Liver (tissue), 9 donors: ENCODE results near the gene CX3CR1. TPM values are rescaled to one million over a fixed set of nuclear protein-coding genes. Genes with fewer than 3 reads are reported as not detected.

Experiments used
- DNase-seq: peaks from one replicate; pipeline ENCODE4 v3.0.0-alpha.2; 2017; ENCODE audit warnings: low spot score
- H3K27ac ChIP-seq, 2 donors: one replicate each; pipeline ENCODE4 v1.7.0; 2013; ENCODE audit warnings: inconsistent platforms in 2 of 2, low read length in 2 of 2, control low read depth in 1 of 2, low read depth in 1 of 2, mild to moderate bottlenecking in 1 of 2
- H3K27me3 ChIP-seq, 4 donors: one replicate each; pipeline versions ENCODE4 v1.6.1 to v1.7.0; 2013; ENCODE audit warnings: low read length in 3 of 4, inconsistent platforms in 1 of 4, mild to moderate bottlenecking in 1 of 4, moderate library complexity in 1 of 4; ENCODE audit not compliant: control insufficient read depth in 4 of 4, insufficient read depth in 4 of 4
- H3K36me3 ChIP-seq, 4 donors: one replicate each; pipeline versions ENCODE4 v1.6.1 to v1.7.0; 2013; ENCODE audit warnings: low read length in 3 of 4, mild to moderate bottlenecking in 3 of 4, low read depth in 1 of 4, moderate library complexity in 1 of 4; ENCODE audit not compliant: control insufficient read depth in 4 of 4, insufficient read depth in 3 of 4
- H3K4me1 ChIP-seq, 4 donors: one replicate each; pipeline versions ENCODE4 v1.6.1 to v1.7.0; 2013; ENCODE audit warnings: low read length in 3 of 4, mild to moderate bottlenecking in 3 of 4, moderate library complexity in 1 of 4; ENCODE audit not compliant: control insufficient read depth in 4 of 4, insufficient read depth in 4 of 4
- H3K4me3 ChIP-seq, 3 donors: one replicate each; pipeline versions ENCODE4 v1.6.1 to v1.7.0; 2013; ENCODE audit warnings: low read length in 3 of 3, control low read depth in 1 of 3, low read depth in 1 of 3, mild to moderate bottlenecking in 1 of 3
- H3K9ac ChIP-seq, 2 donors: one replicate each; pipeline ENCODE4 v1.7.0; 2013; ENCODE audit warnings: low read length in 2 of 2, mild to moderate bottlenecking in 2 of 2, moderate library complexity in 2 of 2, control low read depth in 1 of 2, low read depth in 1 of 2
- H3K9me3 ChIP-seq, 4 donors: one replicate each; pipeline versions ENCODE4 v1.6.1 to v1.7.0; 2013; ENCODE audit warnings: low read length in 3 of 4; ENCODE audit not compliant: control insufficient read depth in 4 of 4
- EGR1 ChIP-seq, 2 donors: IDR thresholded peaks; 2 replicates each; pipeline ENCODE4 v1.6.1; 2016 to 2018; ENCODE audit warnings: antibody characterized with exemption in 2 of 2, low read depth in 2 of 2
- FOXA1 ChIP-seq: IDR thresholded peaks from 2 replicates; pipeline ENCODE4 v1.6.1; 2016; ENCODE audit warnings: antibody characterized with exemption
- FOXA2 ChIP-seq: IDR thresholded peaks from 2 replicates; pipeline ENCODE4 v1.6.1; 2016; ENCODE audit warnings: antibody characterized with exemption
- GABPA ChIP-seq, 2 donors: IDR thresholded peaks in 1 of 2; conservative IDR thresholded peaks in 1 of 2; 2 replicates each; pipeline ENCODE4 v1.6.1; 2016; ENCODE audit warnings: antibody characterized with exemption in 2 of 2, mild to moderate bottlenecking in 1 of 2, moderate library complexity in 1 of 2
- HNF4A ChIP-seq, 2 donors: conservative IDR thresholded peaks; 2 replicates each; pipeline ENCODE4 v1.6.1; 2016; ENCODE audit warnings: antibody characterized with exemption in 2 of 2, mild to moderate bottlenecking in 2 of 2
- HNF4G ChIP-seq: IDR thresholded peaks from 2 replicates; pipeline ENCODE4 v1.6.1; 2016; ENCODE audit warnings: antibody characterized with exemption
- JUND ChIP-seq, 2 donors: IDR thresholded peaks; 2 replicates each; pipeline ENCODE4 v1.6.1; 2016; ENCODE audit warnings: antibody characterized with exemption in 2 of 2
- NR2F2 ChIP-seq: IDR thresholded peaks from 2 replicates; pipeline ENCODE4 v1.6.1; 2016; ENCODE audit warnings: antibody characterized with exemption
- RAD21 ChIP-seq, 2 donors: IDR thresholded peaks; 2 replicates each; pipeline ENCODE4 v1.6.1; 2016; ENCODE audit warnings: antibody characterized with exemption in 2 of 2, mild to moderate bottlenecking in 2 of 2
- REST ChIP-seq: IDR thresholded peaks from 2 replicates; pipeline ENCODE4 v1.6.1; 2016; ENCODE audit warnings: antibody characterized with exemption, mild to moderate bottlenecking
- RXRA ChIP-seq, 2 donors: IDR thresholded peaks; 2 replicates each; pipeline ENCODE4 v1.6.1; 2017 to 2018; ENCODE audit warnings: antibody characterized with exemption in 2 of 2, mild to moderate bottlenecking in 1 of 2
- SP1 ChIP-seq: IDR thresholded peaks from 2 replicates; pipeline ENCODE4 v1.6.1; 2018; ENCODE audit warnings: antibody characterized with exemption, mild to moderate bottlenecking
- TAF1 ChIP-seq: conservative IDR thresholded peaks from 2 replicates; pipeline ENCODE4 v1.6.1; 2016; ENCODE audit warnings: antibody characterized with exemption, mild to moderate bottlenecking
- YY1 ChIP-seq: IDR thresholded peaks from 2 replicates; pipeline ENCODE4 v1.6.1; 2016; ENCODE audit warnings: antibody characterized with exemption, mild to moderate bottlenecking
- ZBTB33 ChIP-seq: IDR thresholded peaks from 2 replicates; pipeline ENCODE4 v1.6.1; 2016; ENCODE audit warnings: antibody characterized with exemption
- WGBS: extraction: QIAGEN DNeasy Blood & Tissue Kit; methylation state at CpG from one replicate; pipeline ENCODE4 v1.1.7; 2013; 5-methylcytosine and 5-hydroxymethylcytosine counted together
- polyA plus RNA-seq, 2 donors: library from polyadenylated mRNA; stranded (reverse) in 1 of 2; unstranded in 1 of 2; fragments of 200-250 nt in 1 of 2; fragments of >200 nt in 1 of 2; fragmentation: Nextera tagmentation in 1 of 2; extraction: Ambion mirVana in 1 of 2; gene quantifications; one replicate each; pipeline versions ENCODE4 v1.2.1 to v1.2.3, GENCODE V29; 2013 to 2015
- total RNA-seq, 2 donors: library from RNA; depleted of rRNA; stranded (reverse); fragments of >200 nt; gene quantifications; one replicate each; pipeline ENCODE4 v1.2.3, GENCODE V29; 2014
- TF ChIP-seq, protein P1 (sequence below): fragments of 150-350 bp; IDR thresholded peaks from 2 replicates; pipeline ENCODE4 v1.5.1; 2017; ENCODE audit warnings: improper control_type of control experiment, low read depth, low read length; ENCODE audit not compliant: missing input control
- TF ChIP-seq, protein P2 (sequence below): IDR thresholded peaks from 2 replicates; pipeline ENCODE4 v1.6.1; 2016; ENCODE audit warnings: antibody characterized with exemption
- TF ChIP-seq, protein P3 (sequence below): IDR thresholded peaks from 2 replicates; pipeline ENCODE4 v1.6.1; 2016; ENCODE audit warnings: antibody characterized with exemption
- donor health status: healthy.
- donor health status: healthy.
- donor health status: healthy.
- donor health status: healthy.
- donor health status: healthy.

Gene CX3CR1
- total and polyA plus RNA-seq, 4 donors, result 0.33 to 1.9 (median 0.55) TPM

DNA sequence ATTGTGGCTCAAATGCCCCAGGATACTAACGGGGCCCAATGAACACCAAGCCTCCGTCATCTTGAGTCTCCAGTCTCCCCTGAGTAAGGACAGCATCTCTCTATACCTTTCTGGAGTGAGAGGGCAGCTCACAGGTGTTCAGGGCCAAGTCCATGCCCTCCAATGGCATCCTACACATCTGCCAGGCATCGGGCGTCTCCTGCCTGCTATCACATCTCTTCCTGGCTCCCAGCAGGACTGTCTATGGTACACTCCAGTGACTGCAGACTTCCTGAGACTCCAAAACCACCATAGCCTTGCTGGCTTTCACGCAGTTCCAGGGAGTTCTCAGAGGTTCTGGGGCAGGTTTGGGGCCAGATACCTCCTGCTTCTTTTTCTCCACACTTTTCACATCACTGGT lies 28.3 kb downstream of the CX3CR1 start (continued):
- TF ChIP-seq FOXA2 (no peak), EGR1 (IDR thresholded peaks at IDR 0.05; ENCODE audit: low read depth in 2 of 2) (no peak), JUND (IDR thresholded peaks at IDR 0.05) (no peak), REST (no peak)

DNA sequence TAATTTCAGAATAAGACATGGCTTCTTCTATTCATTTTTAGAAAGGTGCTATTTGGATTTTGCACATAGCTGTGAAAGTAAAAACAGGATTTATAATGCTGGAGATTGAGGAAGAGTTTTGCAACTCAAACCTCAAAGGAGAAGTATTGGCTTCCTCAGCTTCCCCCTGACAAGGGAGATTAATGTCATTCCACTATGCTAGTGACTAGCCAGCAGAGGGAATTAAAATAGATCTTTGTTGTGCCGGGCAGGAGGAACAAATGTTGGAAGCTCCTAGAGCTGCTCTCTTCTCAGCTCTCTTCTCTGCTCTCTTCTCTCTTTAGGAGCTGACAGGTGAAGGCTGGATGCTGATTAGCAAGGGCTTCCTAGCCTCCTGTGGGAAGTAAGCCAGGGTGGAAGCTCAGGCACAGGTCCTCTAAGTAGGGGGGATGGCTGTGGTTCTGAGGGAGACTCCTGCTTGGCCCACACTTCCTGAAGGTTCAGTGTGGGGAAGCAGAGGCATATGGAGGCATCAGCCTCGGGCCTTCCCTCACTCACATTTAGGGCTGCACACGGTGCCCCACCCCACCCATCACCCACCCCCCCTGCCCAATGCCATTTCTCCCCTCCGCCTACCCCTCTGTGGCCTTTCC lies 29.6 kb downstream of the CX3CR1 start:
- 58% methylated on average over 4 of the region's 4 CpGs for WGBS
- no peak for DNase-seq
- Histone ChIP-seq H3K4me1 (no peaks in the 10 kb centered on the region), H3K36me3 (no peaks in the 10 kb centered on the region), H3K27ac (peak overlapping the region in 1 of 2 donors; percentile 31), H3K9me3 (no peaks in the 10 kb centered on the region), H3K4me3 (no peak overlapping the region), H3K9ac (no peak overlapping the region), H3K27me3 (no peaks in the 10 kb centered on the region)
- TF ChIP-seq YY1 (no peak), FOXA1 (no peak), GABPA (IDR thresholded peaks at IDR 0.05 in 1 of 2, conservative IDR thresholded peaks at IDR 0.05 in 1 of 2) (no peak)

DNA sequence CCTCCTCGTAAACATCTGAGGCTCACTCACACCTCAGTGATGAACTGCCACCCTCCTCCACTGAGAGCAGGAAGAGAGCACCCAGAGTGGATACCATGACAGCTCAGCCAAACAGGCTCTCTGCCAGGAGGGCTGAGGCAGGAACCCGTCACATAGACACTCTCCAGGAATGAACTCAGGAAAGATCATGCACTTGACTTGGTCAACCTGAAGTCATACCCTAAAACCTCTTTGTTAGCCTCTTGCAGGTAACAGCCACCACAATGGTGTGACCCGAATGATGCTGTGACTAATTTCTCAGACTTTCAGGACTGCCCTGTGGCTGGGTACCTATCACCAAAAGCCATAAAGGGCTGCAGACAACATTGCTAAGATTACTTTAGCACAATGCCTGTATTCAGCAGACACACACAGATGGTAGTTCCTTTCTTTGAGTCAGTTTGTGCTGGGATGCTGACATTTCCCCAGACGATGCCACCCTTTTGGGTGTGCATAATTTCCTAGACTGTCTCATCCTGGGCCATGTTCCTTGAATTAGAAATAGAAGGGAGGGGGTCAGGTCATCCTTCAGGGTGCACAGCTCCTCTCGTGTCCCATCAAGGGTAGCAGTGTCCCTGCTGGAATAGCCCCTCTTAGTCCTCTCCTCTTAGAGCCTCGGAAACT lies 30.3 kb downstream of the CX3CR1 start:
- Histone ChIP-seq H3K9ac (no peak overlapping the region), H3K27ac (no peak overlapping the region), H3K4me3 (no peak overlapping the region), H3K9me3 (no peaks in the 10 kb centered on the region), H3K27me3 (no peaks in the 10 kb centered on the region), H3K4me1 (no peaks in the 10 kb centered on the region), H3K36me3 (no peaks in the 10 kb centered on the region)
- TF ChIP-seq, protein P1, sequence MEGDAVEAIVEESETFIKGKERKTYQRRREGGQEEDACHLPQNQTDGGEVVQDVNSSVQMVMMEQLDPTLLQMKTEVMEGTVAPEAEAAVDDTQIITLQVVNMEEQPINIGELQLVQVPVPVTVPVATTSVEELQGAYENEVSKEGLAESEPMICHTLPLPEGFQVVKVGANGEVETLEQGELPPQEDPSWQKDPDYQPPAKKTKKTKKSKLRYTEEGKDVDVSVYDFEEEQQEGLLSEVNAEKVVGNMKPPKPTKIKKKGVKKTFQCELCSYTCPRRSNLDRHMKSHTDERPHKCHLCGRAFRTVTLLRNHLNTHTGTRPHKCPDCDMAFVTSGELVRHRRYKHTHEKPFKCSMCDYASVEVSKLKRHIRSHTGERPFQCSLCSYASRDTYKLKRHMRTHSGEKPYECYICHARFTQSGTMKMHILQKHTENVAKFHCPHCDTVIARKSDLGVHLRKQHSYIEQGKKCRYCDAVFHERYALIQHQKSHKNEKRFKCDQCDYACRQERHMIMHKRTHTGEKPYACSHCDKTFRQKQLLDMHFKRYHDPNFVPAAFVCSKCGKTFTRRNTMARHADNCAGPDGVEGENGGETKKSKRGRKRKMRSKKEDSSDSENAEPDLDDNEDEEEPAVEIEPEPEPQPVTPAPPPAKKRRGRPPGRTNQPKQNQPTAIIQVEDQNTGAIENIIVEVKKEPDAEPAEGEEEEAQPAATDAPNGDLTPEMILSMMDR, result no peak
- TF ChIP-seq HNF4A (conservative IDR thresholded peaks at IDR 0.05) (no peak), GABPA (IDR thresholded peaks at IDR 0.05 in 1 of 2, conservative IDR thresholded peaks at IDR 0.05 in 1 of 2) (no peak), FOXA1 (no peak), YY1 (no peak), FOXA2 (no peak), TAF1 (no peak), RAD21 (IDR thresholded peaks at IDR 0.05) (no peak), RXRA (IDR thresholded peaks at IDR 0.05) (no peak), NR2F2 (no peak), HNF4G (no peak), ZBTB33 (no peak), JUND (IDR thresholded peaks at IDR 0.05) (no peak), SP1 (no peak), REST (no peak), EGR1 (IDR thresholded peaks at IDR 0.05; ENCODE audit: low read depth in 2 of 2) (no peak)
- TF ChIP-seq, protein P2, sequence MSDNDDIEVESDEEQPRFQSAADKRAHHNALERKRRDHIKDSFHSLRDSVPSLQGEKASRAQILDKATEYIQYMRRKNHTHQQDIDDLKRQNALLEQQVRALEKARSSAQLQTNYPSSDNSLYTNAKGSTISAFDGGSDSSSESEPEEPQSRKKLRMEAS, result no peak
- TF ChIP-seq, protein P3, sequence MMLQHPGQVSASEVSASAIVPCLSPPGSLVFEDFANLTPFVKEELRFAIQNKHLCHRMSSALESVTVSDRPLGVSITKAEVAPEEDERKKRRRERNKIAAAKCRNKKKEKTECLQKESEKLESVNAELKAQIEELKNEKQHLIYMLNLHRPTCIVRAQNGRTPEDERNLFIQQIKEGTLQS, result no peak
- 76% methylated on average over 6 of the region's 6 CpGs for WGBS
- no peak for DNase-seq
